Fibroblast of skin of abdomen (primary cell): Measurements from ENCODE around the gene FILIP1L.

Experiments used
- DNase-seq: peaks from one replicate; pipeline ENCODE4 v3.0.0-alpha.2; 2013

FILIP1L gene

DNA sequence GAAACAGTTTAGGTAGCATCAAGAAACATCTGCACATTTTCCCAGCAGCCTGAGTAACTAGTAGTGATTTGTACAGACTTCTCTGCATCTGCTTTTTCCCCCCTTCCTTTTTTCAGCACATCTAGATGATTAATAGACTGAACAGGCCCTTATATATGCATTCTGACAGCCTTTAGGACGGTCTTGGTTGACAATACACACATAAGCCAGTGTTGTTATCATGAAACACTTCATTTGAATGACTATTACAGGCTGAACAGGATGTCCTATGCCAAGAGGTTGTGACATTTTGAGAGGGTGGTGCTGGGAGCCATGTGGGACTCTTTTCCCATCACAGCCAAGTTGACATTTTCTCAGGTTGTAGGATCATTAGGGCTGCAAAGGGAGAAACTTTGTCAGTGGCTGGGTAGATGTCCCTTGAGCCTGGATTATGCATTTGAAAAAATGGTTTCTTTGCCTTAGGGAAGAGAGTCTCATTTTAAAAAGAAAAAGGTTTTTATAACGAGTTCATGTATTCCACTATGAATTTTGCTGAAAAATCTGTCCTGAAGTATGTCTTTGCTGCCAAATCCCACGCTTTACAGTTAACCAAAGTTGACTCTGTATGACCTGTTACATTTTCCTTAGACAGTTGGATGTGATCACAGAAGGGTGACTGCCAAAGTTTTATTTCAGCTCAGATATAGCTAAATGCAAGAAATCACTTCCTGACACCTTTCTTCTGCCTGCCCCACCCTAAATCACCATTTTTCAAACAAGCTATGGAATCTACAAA lies 73.7 kb downstream of the FILIP1L start:
- peak; percentile 77 for DNase-seq

DNA sequence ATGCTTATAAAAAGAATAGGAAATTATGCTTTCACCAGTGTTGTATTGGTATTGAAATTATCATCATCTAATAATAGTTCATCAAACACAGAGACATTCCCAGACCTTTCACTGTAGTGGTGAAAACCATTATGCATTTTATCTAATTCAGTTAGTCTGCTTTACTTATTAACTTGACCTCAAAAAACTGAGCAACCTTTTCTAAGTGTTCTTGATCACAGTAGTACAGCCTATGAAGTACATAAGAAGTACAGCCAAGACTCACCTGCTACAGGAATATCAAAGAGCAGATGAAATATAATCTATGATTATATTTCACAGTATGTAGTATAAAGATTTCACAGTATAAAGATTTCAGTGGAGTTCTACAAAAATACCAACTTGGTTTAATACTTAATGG lies 75.2 kb downstream of the FILIP1L start:
- no peak for DNase-seq

DNA sequence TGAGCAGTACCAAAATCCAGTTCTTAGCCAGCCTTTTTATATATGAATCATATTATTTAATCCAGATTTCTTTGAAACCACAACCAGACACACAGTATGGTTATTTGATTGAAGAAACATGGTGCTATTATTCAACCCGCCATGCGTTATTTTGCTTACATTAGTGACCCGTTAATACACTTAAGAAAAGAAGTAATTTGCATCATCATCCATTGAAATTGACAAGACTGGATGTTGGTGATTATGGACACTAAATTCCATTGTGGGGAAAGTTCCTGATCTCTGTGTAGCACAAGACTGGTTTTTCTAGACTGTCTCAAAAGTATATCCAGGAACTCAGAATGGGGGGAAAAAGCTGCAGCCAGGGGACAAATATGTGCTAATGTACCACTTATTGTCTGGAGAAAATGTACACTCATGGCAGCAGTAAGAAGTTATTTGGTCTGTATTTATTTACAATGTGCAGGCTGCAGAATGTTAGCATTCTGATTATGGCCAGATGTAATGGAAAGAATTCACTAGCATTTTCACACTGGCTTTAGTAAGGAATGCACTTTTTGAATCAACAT lies 80.3 kb downstream of the FILIP1L start:
- DNase-seq, result peak; percentile 95

DNA sequence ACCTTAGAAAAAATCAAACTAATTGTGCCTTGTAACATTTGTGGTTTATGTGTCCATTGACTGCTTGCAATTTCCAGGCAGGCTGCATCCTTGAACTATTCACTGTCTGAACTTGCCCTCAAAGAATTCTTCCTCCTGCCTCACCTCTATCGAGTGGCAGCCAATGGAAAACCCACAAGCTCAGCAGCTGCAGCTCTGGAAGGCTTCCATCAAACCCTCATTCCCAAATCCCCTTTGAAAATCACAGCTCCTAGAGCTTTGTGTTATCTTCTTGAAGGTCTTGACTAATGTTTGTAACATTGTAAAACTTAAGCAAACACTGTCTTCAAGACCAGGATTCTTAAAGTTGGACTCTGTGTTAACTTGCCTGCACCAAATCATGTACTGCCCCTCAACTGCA lies 81.1 kb downstream of the FILIP1L start:
- DNase-seq, result peak; percentile 96

DNA sequence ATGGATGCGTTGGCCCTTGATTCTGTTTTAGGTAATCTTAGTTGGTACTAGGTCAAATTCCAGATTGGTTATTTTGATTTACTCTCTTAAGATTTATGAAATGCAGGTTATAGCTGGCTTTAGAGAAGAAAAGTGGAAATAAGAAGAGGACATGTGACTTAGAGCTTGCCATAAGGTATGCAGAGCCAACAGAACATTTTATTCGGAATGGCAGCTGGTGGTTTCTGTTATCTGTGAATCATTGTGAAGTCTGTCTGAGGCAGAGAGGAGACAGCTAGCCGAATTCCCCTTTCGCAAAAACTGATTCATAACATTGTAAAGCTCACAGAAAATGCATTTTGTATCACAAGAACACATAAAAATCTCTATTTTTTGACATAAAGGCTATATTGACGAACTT lies 82.1 kb downstream of the FILIP1L start:
- DNase-seq, result peak; percentile 90

DNA sequence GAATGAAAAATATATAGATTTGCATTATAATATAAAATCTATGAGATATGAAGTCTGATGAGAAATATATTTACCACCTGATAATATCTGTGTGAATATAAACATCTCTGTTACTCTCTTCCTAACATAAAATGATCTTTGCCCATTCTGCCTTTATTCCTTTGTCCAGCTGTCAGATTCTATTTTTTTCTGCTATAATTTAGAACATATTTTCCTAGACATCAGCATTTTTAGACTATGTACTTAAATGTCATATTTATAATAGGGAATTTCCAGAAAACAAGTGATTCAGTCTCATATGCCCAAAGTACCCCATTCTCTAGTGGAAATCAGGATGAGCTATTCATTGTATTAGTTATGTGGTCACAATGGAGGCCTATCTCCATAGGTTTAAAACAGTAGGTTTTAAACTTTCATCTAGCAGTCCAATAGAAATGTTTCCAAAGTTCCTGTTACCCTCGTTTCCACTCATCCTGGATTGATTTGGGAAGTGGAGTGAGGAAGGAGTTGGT lies 83.3 kb downstream of the FILIP1L start:
- no peak for DNase-seq

DNA sequence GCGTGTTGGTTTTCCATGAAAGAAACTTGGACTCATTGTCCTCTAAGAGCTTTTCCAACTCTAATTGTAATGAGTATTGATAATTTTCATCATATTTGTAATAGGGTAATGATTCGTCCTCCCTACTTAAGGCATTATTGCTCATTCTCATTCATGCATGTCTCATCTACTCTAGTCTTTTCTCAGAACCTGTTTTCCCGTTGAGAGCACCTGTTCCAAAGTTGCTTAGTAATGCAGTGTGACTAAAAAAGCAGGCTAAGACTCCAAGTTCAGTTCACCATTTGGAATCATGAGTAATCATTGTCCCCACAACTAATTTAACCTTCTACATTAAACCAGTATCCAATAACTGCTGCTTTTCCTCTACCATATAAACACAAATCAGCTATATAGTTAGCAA lies 84.0 kb downstream of the FILIP1L start:
- DNase-seq, result no peak

DNA sequence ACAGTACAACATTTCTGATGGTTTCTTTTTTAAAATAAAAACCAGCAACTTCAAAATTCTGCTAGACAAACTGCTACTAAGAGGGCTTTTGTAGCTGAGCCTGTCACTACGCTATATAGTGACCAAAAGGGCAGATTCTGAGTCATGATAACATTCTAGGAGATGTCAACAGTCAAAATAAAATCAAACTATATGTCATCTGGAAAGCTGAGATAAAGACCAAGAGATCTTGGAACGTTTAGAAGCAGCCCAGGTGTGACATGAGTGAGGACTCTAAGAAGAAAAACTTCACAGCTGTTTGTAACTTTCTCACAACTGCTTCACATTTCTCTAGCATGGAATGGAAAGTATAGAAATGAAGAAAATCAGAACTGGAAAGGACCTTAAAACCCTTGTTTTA lies 84.6 kb downstream of the FILIP1L start:
- DNase-seq, result no peak

DNA sequence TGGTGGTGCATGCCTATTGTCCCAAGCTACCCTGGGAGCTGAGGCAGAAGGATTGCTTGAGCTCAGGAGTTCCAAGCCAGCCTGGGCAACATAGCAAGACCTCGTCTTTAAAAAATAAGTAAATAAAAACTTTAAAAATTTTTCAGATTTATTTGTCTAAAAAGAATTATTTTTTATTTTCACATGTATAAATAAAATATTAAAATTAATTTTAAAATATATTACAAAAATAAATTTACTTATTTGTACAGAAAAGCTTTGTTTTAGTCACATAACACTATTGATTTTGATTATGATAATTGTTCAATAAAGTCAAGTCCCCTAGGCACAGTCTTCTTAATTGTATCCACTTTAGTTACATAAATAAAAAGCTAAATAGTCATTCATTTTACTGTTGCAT lies 85.2 kb downstream of the FILIP1L start:
- DNase-seq, result no peak

DNA sequence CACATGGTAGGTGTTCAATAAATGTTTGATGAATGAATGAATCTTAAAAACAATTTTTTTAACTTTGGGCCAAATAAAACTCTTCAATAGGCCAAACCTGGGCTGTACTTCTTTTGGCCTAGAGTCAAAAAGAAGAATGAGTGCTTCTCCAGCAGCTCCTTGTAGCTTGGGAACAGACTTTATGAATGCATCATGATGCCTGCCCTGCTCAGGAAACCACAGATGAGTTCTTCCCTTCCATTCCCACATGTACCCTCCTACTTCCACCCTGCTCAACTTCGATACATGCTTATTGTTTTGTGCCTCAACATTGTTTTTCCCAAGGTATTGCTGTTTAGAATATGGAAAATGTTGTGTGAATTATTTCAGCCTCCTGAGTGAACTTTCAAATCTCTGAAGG lies 87.0 kb downstream of the FILIP1L start:
- no peak for DNase-seq

DNA sequence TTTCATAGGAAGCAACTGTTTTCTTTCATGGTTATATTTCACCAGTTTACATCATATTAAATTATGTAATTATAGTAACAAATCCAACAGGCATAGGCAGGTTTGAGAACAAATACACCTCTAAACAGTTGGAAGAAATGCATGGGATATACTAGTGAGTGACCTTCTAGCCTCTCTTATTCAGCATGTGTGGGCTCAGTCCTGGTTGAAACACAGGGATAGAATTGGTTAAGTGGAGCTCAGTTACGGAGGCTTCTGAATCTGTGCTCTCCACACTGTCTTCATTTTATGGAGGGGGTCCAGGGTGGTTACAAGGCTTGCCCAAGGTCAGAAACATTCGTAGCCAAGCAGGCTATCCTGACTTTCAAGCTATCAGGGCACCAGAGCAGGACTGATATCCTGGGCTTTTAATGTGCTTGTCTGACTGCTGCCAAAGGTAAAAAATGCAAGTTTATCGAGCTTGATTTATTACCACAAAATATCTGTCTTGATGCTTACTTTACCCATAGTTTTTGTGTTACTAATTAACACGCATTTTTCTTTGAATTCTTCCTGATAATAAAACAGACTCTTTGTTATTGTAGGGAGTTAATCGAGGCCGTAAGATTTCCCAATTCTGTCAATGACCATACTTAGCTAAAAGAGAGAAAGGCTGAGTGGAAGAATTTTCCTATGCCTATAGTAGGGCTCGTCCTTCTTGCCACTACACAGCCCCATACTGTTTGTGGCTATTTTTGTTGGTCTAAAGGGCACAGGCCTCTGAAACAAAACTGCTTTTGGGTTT lies 89.6 kb downstream of the FILIP1L start:
- peak; percentile 57 for DNase-seq

DNA sequence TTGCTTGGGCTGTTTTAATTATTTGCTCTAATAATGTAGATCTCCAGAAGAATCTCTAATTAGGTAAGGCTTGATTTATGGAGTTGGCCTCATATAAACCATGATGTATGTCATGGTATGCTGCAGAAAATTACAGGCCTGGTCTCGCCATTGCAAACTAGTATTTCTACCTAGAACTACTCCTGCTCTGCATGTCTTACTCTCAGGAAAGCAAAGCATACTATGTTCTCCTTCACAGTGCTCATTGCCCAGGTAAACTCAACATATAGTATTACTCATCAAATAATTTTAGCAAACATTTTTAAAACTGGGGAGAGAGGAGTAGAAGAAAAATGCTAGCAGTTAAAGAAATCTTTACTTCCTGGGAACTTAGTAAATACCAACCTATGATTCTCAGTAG lies 90.7 kb downstream of the FILIP1L start:
- DNase-seq, result no peak

DNA sequence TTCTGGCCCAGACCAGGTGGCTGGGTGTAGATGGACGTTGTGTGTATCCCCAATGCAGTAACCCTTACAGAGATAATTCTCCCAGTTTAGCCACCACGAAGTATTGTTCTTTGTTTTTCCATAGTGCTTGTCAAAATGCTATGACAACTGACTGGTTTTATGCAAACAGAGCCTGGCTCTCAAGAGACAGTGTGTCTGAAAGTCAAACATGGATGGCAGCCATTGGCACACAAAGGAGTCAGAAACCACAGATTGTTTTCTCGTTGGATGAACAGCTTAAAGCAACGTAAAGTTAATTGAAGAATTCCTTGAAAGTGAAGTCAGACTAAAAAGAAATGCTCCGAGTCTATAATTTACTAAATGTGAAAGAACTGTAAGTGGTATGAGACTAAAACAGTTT lies 91.2 kb downstream of the FILIP1L start:
- DNase-seq, result peak; percentile 79

DNA sequence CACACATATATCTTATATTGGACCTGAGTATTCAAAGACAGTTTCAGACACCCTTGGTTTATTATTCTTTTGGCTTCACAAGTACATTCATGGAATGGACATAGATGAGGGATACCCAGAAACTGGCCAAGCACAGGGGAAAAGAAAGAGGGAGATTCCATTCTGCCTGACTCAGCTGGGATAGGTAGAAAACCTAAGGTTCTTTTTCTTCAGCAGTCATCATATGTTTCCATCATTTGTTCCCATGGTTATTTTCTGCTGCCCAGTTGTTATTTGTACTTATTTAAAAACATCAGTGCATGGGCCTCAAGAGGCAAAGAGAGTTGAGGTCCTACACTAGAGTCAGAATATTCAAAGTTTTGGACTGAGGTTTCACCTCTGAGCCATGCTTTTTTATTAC lies 91.8 kb downstream of the FILIP1L start:
- no peak for DNase-seq

DNA sequence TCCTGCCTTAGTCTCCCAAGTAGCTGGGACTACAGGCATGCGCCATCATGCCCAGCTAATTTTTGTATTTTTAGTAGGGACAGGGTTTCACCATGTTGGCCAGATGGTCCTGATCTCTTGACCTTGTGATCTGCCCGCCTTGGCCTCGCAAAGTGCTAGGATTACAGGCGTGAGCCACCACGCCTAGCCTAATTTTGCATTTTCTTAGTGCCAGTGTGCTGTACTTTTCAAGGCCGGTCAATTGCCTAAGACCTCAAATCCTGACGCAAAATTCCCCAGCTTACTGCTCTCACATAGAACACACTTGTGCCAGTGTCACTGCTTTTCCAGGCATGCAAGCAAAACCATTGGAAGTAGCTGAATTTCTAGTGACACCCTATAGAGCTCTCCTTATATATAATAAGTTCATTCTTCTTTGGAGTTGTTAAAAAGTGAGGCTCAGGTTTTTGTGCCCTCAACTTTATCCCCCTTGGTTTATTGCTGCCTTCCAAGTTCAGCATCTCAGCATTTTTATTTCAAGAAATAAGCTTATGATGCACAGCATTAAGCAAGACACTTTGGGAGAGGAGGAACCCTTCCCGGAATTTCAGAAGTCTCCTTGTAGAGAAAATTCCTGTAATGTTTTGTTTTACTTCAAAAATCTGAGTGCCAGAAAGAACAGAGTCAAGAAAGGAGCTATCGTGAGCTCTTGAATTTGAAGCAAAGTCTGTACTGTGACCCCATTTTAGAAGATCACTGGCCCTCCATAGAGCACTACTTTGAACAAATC lies 93.2 kb downstream of the FILIP1L start:
- peak; percentile 47 for DNase-seq

DNA sequence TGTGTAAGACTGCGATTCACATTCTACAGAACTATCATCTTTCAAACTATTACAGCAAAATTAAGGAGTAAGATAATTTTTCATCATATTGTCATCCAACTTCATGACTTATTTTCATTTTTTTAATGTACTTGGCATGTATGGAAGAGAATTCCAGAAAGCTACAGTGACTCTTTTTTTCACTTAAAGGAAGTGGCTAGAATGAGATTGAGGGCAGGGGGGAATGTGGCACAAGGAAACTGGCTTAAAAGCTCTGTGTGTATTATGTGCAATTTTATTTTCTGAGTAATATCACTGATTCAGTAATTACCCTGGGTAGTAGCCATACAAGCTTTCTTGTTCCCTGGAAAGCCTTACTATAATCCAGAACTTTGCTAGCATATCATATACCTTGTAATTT lies 94.6 kb downstream of the FILIP1L start:
- peak; percentile 64 for DNase-seq

DNA sequence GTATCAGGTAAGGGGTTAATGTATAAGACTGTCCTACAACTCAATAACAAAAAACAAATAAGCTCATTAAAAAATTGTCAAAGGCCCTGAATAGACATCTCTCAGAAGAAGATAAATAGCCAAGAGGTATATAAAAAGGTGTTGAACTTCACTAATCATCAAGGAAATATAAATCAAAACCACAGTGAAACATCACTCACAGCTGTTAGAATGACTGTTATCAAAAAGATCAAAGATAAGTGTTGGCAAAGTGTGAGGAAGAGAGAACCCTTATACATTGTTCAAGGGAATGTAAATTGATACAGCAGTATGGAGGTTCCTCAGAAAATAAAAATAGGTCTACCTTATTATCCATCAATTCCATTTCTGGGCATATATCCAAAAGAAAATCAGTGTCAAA lies 95.5 kb downstream of the FILIP1L start:
- DNase-seq, result no peak

DNA sequence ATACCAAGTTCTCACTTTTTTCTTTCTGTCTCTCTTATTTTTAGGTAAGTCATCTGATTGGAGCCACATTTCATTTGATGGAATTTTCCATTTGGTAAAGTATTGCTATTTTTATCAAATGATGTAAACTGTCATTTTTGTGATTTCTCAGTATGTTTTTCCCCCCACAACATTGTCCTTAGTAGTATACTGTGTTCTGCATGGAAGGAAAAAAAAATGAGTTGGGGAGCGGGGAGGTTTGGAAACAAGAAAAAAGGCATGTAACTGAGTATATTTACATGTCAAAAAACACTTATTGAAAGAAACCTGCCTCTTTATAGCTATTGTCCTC lies 104.2 kb downstream of the FILIP1L start:
- DNase-seq, result no peak

DNA sequence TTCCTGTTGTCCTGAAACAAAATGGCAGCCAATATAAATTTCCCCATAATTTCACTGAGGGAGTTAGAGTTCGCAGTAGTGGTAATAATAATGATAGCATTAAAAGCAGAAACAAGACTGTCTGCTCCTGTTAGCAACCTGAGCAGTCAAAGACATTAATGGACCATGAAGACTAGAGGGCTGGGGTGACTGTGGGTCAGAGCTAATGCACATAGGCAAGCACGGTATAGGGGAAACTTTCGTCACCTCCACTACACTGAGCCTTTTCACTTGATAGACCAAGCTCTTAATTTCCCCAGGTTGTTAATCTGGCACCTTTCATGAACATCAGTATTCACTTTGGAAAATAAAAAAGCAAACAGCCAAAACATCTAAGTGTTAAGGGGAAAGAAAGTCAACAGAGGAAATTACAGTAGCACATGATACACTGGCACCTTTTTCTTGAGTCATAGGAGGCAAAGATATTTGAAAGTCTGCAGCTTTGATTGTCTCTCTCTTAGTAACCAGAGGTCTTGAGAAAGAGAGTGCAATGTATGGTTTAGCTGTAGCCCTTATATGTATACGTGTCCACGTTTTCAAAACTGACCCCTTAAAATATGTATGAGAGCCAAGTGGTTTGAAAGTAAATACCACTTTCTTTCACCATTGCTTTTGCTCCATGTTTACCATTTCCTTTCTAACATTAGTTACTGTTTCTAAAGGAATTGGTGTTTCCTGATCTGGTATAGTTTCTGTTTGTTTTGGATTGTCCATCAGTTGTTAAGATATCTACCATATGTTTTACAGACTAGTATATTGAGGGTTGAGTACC lies 104.8 kb downstream of the FILIP1L start:
- no peak for DNase-seq

DNA sequence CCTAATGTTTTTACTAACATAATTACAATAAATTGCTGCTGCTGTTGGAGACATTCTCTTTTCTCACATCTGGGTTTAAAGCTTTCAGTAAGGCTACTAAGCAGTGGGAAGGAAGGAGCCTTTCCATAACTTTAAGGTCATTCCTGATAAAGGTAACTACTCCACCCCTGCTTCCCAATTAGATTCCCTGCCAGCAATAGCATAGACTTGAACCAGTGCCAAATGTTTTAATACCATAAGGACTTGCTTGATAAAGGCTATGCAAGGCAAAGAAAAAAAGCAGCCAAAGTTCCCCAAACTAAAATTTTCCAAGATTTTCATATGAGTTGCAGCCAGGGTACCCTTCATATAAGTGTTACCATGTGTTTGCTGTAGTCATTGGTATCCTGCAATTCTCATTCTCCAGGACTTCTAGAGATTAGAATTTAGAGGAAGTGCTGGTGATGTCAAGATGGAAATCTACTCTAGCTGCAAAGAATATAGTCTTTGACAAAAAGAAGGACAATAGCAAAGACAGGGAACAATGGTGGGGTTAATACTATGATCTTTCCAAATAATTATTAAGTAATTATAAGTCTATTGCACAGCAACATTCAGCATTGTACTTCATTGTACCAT lies 106.1 kb downstream of the FILIP1L start:
- no peak for DNase-seq

DNA sequence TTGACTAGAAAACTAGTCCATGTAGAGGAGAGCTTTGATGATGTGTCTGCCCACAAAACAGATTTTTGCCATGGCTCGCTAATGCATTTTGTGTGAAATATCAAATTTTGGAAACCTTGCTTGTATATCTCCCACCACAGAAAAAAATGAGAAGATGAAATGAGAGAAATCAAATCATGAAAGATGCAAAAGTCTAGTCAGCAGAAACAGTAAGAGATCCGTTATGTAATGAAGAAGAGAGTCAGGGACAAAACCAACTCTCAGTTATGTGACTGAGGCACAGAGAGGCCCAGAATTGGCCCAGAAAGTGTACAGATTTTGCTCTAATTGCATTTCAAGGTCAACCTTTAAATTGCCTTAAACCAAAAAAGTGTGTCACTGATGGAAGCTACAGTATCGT lies 107.0 kb downstream of the FILIP1L start:
- DNase-seq, result no peak
